H1 (cell line): ENCODE data around the gene PMM1. TPM values are rescaled to one million over a fixed set of nuclear protein-coding genes. Genes with fewer than 3 reads are reported as not detected.

ENCODE experiments used
- CTCF ChIA-PET: fragments of 300-600 bp; sonication (Branson Sonifier 250); formaldehyde crosslinking; loops from one replicate; lab custom pipeline; 2021; ENCODE audit not compliant: partially characterized antibody; lab: Charles Lee
- POLR2A ChIA-PET: fragments of 300-600 bp; sonication (Branson Sonifier 250); formaldehyde crosslinking; loops from one replicate; lab custom pipeline; 2021; ENCODE audit warnings: inconsistent platforms; ENCODE audit not compliant: partially characterized antibody; lab: Charles Lee
- DNase-seq, 2 experiments: peaks; one replicate each; pipeline versions ENCODE4 v3.0.0 to v3.0.0-alpha.2; 2010 to 2022; ENCODE audit warnings: low spot score in 2 of 2, low read depth in 1 of 2, mixed read lengths in 1 of 2
- FAIRE-seq: peaks from 2 replicates; lab custom pipeline; 2011; peaks lifted over from hg19 to GRCh38; lab: Jason Lieb, UNC
- H2AFZ ChIP-seq: 2 replicates; pipeline ENCODE4 v1.8.1; 2012; ENCODE audit warnings: low read length, inconsistent platforms
- H2AK5ac ChIP-seq: 2 replicates; pipeline ENCODE4 v1.6.1; 2013; ENCODE audit warnings: low read depth, low read length
- H2BK120ac ChIP-seq: replicated peaks from 2 replicates; pipeline ENCODE3; 2013; ENCODE audit warnings: low read depth, low read length, inconsistent platforms
- H2BK12ac ChIP-seq: 2 replicates; pipeline ENCODE4 v1.6.1; 2013; ENCODE audit warnings: low read depth, low read length
- H2BK15ac ChIP-seq: 2 replicates; pipeline ENCODE4 v1.6.1; 2013; ENCODE audit warnings: low read length
- H2BK20ac ChIP-seq: 2 replicates; pipeline ENCODE4 v1.6.1; 2013; ENCODE audit warnings: low read length
- H2BK5ac ChIP-seq: 2 replicates; pipeline ENCODE4 v1.6.1; 2013; ENCODE audit warnings: low read depth, low read length
- H3K14ac ChIP-seq: 2 replicates; pipeline ENCODE4 v1.6.1; 2013; ENCODE audit warnings: inconsistent platforms; ENCODE audit not compliant: insufficient read length
- H3K18ac ChIP-seq: 2 replicates; pipeline ENCODE4 v1.6.1; 2013; ENCODE audit warnings: low read length; ENCODE audit errors: extremely low read depth
- H3K23ac ChIP-seq: 2 replicates; pipeline ENCODE4 v1.6.1; 2013; ENCODE audit warnings: inconsistent platforms; ENCODE audit not compliant: insufficient read length
- H3K23me2 ChIP-seq: 2 replicates; pipeline ENCODE4 v1.6.1; 2013; ENCODE audit warnings: low read depth, low read length
- H3K27ac ChIP-seq: 2 replicates; pipeline ENCODE4 v1.6.1; 2011; ENCODE audit warnings: low read depth, low read length, inconsistent platforms
- H3K27me3 ChIP-seq, 4 experiments: replicated peaks in 1 of 4; 1 replicate in 1 of 4; 2 replicates in 3 of 4; pipeline versions ENCODE4 v1.6.1 to v1.8.1; 2011 to 2013; ENCODE audit warnings: low read length in 3 of 4, mild to moderate bottlenecking in 3 of 4, inconsistent platforms in 2 of 4, mixed read lengths in 2 of 4, moderate library complexity in 1 of 4; ENCODE audit not compliant: control insufficient read depth in 3 of 4, insufficient read depth in 3 of 4; ENCODE audit errors: extremely low read depth in 1 of 4
- H3K36me3 ChIP-seq, 4 experiments: 2 replicates each; pipeline versions ENCODE4 v1.6.1 to v1.8.1; 2011 to 2013; ENCODE audit warnings: mild to moderate bottlenecking in 4 of 4, low read length in 3 of 4, moderate library complexity in 2 of 4, control low read depth in 1 of 4, inconsistent platforms in 1 of 4; ENCODE audit not compliant: insufficient read depth in 4 of 4, control insufficient read depth in 2 of 4
- H3K4ac ChIP-seq: replicated peaks from 2 replicates; pipeline ENCODE3; 2013; ENCODE audit warnings: low read length, low read depth, mixed read lengths, inconsistent platforms; ENCODE audit not compliant: insufficient read length
- H3K4me1 ChIP-seq, 4 experiments: replicated peaks in 1 of 4; 1 replicate in 1 of 4; 2 replicates in 3 of 4; pipeline versions ENCODE4 v1.6.1 to v1.8.1; 2011 to 2013; ENCODE audit warnings: low read length in 3 of 4, inconsistent platforms in 2 of 4, mixed read lengths in 1 of 4; ENCODE audit not compliant: insufficient read depth in 4 of 4, control insufficient read depth in 3 of 4
- H3K4me2 ChIP-seq, 2 experiments: 2 replicates each; pipeline versions ENCODE4 v1.6.1 to v1.8.1; 2011 to 2013; ENCODE audit warnings: low read depth in 2 of 2, low read length in 2 of 2, control low read depth in 1 of 2, inconsistent platforms in 1 of 2, mild to moderate bottlenecking in 1 of 2; ENCODE audit not compliant: insufficient read depth in 1 of 2
- H3K4me3 ChIP-seq, 4 experiments: fragments of 200-600, 300-600 bp in 1 of 4; sonication (generic), shearing (Covaris generic), sonication (Bioruptor Twin) in 1 of 4; 2 replicates each; pipeline versions ENCODE4 v1.5.1 to v1.8.1; 2011 to 2016; ENCODE audit warnings: low read length in 4 of 4, low read depth in 3 of 4, control low read depth in 2 of 4, inconsistent platforms in 2 of 4, mild to moderate bottlenecking in 2 of 4, mixed read lengths in 1 of 4, moderate library complexity in 1 of 4; ENCODE audit not compliant: insufficient read depth in 2 of 4; ENCODE audit errors: extremely low read depth in 1 of 4
- H3K56ac ChIP-seq: replicated peaks from 2 replicates; pipeline ENCODE3; 2013; ENCODE audit warnings: low read depth, mild to moderate bottlenecking, mixed read lengths, low read length, inconsistent platforms; ENCODE audit not compliant: insufficient read length
- H3K79me1 ChIP-seq: 2 replicates; pipeline ENCODE4 v1.6.1; 2013; ENCODE audit warnings: low read depth, low read length, control low read depth
- H3K79me2 ChIP-seq, 2 experiments: 2 replicates each; pipeline versions ENCODE4 v1.6.1 to v1.8.1; 2012 to 2013; ENCODE audit warnings: low read length in 2 of 2, mild to moderate bottlenecking in 2 of 2, inconsistent platforms in 1 of 2; ENCODE audit not compliant: insufficient read depth in 2 of 2, control insufficient read depth in 1 of 2
- H3K9ac ChIP-seq, 4 experiments: replicated peaks in 1 of 4; 1 replicate in 1 of 4; 2 replicates in 3 of 4; pipeline versions ENCODE4 v1.6.1 to v1.8.1; 2011 to 2013; ENCODE audit warnings: low read depth in 3 of 4, low read length in 3 of 4, control low read depth in 2 of 4, mild to moderate bottlenecking in 2 of 4, moderate library complexity in 2 of 4, inconsistent platforms in 1 of 4; ENCODE audit errors: extremely low read depth in 1 of 4
- H3K9me3 ChIP-seq, 2 experiments: 2 replicates each; pipeline versions ENCODE4 v1.6.1 to v1.8.1; 2012 to 2013; ENCODE audit warnings: mild to moderate bottlenecking in 2 of 2, moderate library complexity in 2 of 2, control low read depth in 1 of 2, inconsistent platforms in 1 of 2, low read depth in 1 of 2, low read length in 1 of 2, mixed read lengths in 1 of 2; ENCODE audit not compliant: insufficient read depth in 2 of 2
- H4K20me1 ChIP-seq, 2 experiments: replicated peaks in 1 of 2; 2 replicates each; pipeline versions ENCODE3 to v1.8.1; 2011 to 2013; ENCODE audit warnings: inconsistent platforms in 2 of 2, low read length in 2 of 2, mild to moderate bottlenecking in 1 of 2; ENCODE audit not compliant: insufficient read depth in 2 of 2, control insufficient read depth in 1 of 2
- H4K5ac ChIP-seq: 2 replicates; pipeline ENCODE4 v1.6.1; 2013; ENCODE audit warnings: low read length, low read depth, mixed read lengths, inconsistent platforms; ENCODE audit not compliant: insufficient read length
- H4K8ac ChIP-seq: 2 replicates; pipeline ENCODE4 v1.8.0; 2013; ENCODE audit warnings: mild to moderate bottlenecking, moderate library complexity, low read length, inconsistent platforms; ENCODE audit not compliant: insufficient read depth; ENCODE audit errors: extremely low read depth
- H4K91ac ChIP-seq: replicated peaks from 2 replicates; pipeline ENCODE3; 2013; ENCODE audit warnings: low read length, mixed read lengths, inconsistent platforms; ENCODE audit not compliant: insufficient read length
- HDAC6 ChIP-seq: IDR thresholded peaks from one replicate; pipeline ENCODE4 v1.7.1; 2012; ENCODE audit warnings: low read depth, mild to moderate bottlenecking, inconsistent platforms, low read length, moderate library complexity
- SIX5 ChIP-seq: IDR thresholded peaks from 2 replicates; pipeline ENCODE4 v1.6.1; 2011; ENCODE audit warnings: mild to moderate bottlenecking, low read depth, low read length
- TCF12 ChIP-seq: IDR thresholded peaks from 2 replicates; pipeline ENCODE4 v1.6.1; 2011; ENCODE audit warnings: low read depth, mild to moderate bottlenecking, low read length
- WGBS, 2 experiments: shearing (Covaris generic) in 1 of 2; methylation state at CpG; one replicate each; pipeline versions ENCODE4 v1.1.6 to v1.1.7; 2013 to 2015; ENCODE audit warnings: low lambda C conversion rate in 2 of 2, mixed read lengths in 2 of 2, inconsistent platforms in 1 of 2, low coverage in 1 of 2, missing lambda C conversion rate in 1 of 2; ENCODE audit not compliant: insufficient replicate concordance in 2 of 2, insufficient coverage in 1 of 2, insufficient read length in 1 of 2; ENCODE audit errors: extremely low coverage in 1 of 2, missing lambda C conversion rate in 1 of 2; 5-methylcytosine and 5-hydroxymethylcytosine counted together
- polyA plus RNA-seq, 7 experiments: library from polyadenylated mRNA; depleted of rRNA in 3 of 7; stranded (reverse) in 5 of 7; unstranded in 2 of 7; fragments of >200 nt in 5 of 7; fragments of 200-250 nt in 2 of 7; gene quantifications; 1 replicate in 5 of 7; 2 replicates in 1 of 7; 4 replicates in 1 of 7; pipeline versions ENCODE4 v1.2.1 to v1.2.3, GENCODE V29; 2011 to 2013; ENCODE audit warnings: missing spikeins in 2 of 7, mixed read lengths in 2 of 7
- total RNA-seq: library from RNA; stranded (reverse); fragmentation: NEBNext Ultra II Directional; extraction: Animal tissue kit (Norgen Biotek cat#: 25700); gene quantifications from 2 replicates; pipeline ENCODE4 v1.2.1, GENCODE V29; 2021
- TF ChIP-seq, protein P1 (sequence below): IDR thresholded peaks from 2 replicates; pipeline ENCODE4 v1.6.1; 2011; ENCODE audit warnings: low read length, improper control_type of control experiment

Gene PMM1
- total and polyA plus RNA-seq, 2 of the 8 experiments (the other 6 are each of a cell fraction or from before 2014, with no cell fraction given): 11.3 to 20.0 TPM

GRCh38 chr22:41555325-41555982, 34.2 kb downstream of the PMM1 start:
- no peak overlapping the region for H2AFZ ChIP-seq
- POLR2A ChIA-PET: interaction anchor here (1.4 kb wide), 1 partner anchor 66 kb away, joined by 5 read pairs; the partner anchor contains the start of genes DESI1 and XRCC6
- no peaks in the 10 kb centered on the region for H3K79me2 ChIP-seq
- H3K27me3 ChIP-seq: no peaks in the 10 kb centered on the region
- H3K36me3 ChIP-seq: no peaks in the 10 kb centered on the region
- peaks cover 0 to 10% (median 4%) of the 10 kb centered on the region in 4 experiments; a peak in 4 of 7 replicates for H3K4me1 ChIP-seq
- FAIRE-seq: no peak
- H2BK15ac ChIP-seq: no peak overlapping the region
- TF ChIP-seq, protein P1, sequence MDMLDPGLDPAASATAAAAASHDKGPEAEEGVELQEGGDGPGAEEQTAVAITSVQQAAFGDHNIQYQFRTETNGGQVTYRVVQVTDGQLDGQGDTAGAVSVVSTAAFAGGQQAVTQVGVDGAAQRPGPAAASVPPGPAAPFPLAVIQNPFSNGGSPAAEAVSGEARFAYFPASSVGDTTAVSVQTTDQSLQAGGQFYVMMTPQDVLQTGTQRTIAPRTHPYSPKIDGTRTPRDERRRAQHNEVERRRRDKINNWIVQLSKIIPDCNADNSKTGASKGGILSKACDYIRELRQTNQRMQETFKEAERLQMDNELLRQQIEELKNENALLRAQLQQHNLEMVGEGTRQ: no peak
- TF ChIP-seq TCF12 (no peak), HDAC6 (no peak), SIX5 (no peak)
- TF ChIP-seq, all 59 proteins: peak for 0
- Histone ChIP-seq H3K23me2 (no peaks in the 10 kb centered on the region), H3K4ac (peak overlapping the region; percentile 69), H4K91ac (no peak overlapping the region), H4K8ac (no peak overlapping the region; the same call in 1 of the 2 replicates), H3K18ac (no peak overlapping the region), H3K79me1 (no peaks in the 10 kb centered on the region; the same call in 1 of the 2 replicates), H3K4me2 (no peak overlapping the region), H3K27ac (no peak overlapping the region), H2BK20ac (no peak overlapping the region), H3K23ac (no peak overlapping the region), H4K20me1 (no peaks in the 10 kb centered on the region), H4K5ac (no peak overlapping the region), H3K4me3 (no peak overlapping the region), H2BK5ac (no peak overlapping the region), H2BK12ac (0 out of 2 replicates have a peak overlapping the region, but pooled peaks have one; percentile 60), H3K9ac (no peak overlapping the region), H2AK5ac (no peak overlapping the region), H3K56ac (no peak overlapping the region), H3K14ac (no peak overlapping the region), H3K9me3 (no peaks in the 10 kb centered on the region), H2BK120ac (no peak overlapping the region)
- WGBS, 2 experiments: 85% methylated on average over 7 of the region's 7 CpGs; no CpG with 5 or more reads in 1 of the 2 experiments
- CTCF ChIA-PET: interaction anchor here (0.6 to 16.1 kb wide), 7 partner anchors 9 to 154 kb away, joined by 3 to 169 read pairs (median 4); no protein-coding TSS in a partner anchor
- DNase-seq: no peak
